Coronary artery (tissue), 2 donors: Measurements from ENCODE around the gene CLTA.

ENCODE experiments used
- DNase-seq: peaks from one replicate; pipeline ENCODE4 v3.0.0-alpha.2; 2017; ENCODE audit warnings: low spot score
- H3K27ac ChIP-seq, 2 donors: fragments of 200-600 bp; sonication (generic); one replicate each; pipeline ENCODE4 v1.5.1; 2016 to 2019
- H3K4me3 ChIP-seq: fragments of 200-600 bp; sonication (generic); 2 replicates; pipeline ENCODE4 v1.5.1; 2016; ENCODE audit warnings: mild to moderate bottlenecking, moderate library complexity
- TF ChIP-seq, protein P1 (sequence below): fragments of 200-600 bp; sonication (generic); IDR thresholded peaks from one replicate; pipeline ENCODE4 v1.5.1; 2019; ENCODE audit warnings: antibody characterized with exemption

Gene CLTA, protein sequence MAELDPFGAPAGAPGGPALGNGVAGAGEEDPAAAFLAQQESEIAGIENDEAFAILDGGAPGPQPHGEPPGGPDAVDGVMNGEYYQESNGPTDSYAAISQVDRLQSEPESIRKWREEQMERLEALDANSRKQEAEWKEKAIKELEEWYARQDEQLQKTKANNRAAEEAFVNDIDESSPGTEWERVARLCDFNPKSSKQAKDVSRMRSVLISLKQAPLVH

DNA sequence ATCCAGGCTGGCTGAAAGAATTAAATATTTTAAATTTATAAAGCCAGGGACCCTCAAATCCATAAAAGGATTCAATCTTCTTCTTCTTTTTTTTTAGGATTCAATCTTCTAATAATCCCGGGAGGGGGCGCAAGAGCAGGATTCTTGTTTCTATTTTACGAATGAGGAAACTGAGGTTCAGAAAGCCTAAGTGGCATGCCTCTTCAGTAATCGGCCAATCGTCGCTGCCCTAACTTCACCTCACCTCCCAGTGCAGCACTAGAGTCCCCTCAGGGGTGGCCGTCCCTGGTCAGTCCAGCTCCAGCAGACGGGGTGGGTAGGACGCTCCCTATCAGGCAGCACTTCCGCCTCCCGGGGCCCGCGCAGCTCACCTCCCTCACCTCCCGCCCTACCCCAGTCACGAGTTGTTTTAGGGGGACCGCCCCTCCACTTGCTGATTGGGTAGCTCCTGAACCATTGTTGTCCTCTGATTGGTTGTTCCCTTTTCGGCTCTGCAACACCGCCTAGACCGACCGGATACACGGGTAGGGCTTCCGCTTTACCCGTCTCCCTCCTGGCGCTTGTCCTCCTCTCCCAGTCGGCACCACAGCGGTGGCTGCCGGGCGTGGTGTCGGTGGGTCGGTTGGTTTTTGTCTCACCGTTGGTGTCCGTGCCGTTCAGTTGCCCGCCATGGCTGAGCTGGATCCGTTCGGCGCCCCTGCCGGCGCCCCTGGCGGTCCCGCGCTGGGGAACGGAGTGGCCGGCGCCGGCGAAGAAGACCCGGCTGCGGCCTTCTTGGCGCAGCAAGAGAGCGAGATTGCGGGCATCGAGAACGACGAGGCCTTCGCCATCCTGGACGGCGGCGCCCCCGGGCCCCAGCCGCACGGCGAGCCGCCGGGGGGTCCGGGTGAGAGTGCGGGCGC, at the start of gene CLTA:
Gene CLTA, plus strand, starts transcription at position 534 of the 902 bp plus-strand sequence. Its CDS starts 136 bp downstream, at position 670.
- peak within 1 kb of the TSS; percentile 79 to 91 for H3K27ac ChIP-seq
- DNase-seq: peak; percentile 99
- TF ChIP-seq, protein P1, sequence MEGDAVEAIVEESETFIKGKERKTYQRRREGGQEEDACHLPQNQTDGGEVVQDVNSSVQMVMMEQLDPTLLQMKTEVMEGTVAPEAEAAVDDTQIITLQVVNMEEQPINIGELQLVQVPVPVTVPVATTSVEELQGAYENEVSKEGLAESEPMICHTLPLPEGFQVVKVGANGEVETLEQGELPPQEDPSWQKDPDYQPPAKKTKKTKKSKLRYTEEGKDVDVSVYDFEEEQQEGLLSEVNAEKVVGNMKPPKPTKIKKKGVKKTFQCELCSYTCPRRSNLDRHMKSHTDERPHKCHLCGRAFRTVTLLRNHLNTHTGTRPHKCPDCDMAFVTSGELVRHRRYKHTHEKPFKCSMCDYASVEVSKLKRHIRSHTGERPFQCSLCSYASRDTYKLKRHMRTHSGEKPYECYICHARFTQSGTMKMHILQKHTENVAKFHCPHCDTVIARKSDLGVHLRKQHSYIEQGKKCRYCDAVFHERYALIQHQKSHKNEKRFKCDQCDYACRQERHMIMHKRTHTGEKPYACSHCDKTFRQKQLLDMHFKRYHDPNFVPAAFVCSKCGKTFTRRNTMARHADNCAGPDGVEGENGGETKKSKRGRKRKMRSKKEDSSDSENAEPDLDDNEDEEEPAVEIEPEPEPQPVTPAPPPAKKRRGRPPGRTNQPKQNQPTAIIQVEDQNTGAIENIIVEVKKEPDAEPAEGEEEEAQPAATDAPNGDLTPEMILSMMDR: peak; percentile 50
- H3K4me3 ChIP-seq: peak within 1 kb of the TSS; percentile 93

DNA sequence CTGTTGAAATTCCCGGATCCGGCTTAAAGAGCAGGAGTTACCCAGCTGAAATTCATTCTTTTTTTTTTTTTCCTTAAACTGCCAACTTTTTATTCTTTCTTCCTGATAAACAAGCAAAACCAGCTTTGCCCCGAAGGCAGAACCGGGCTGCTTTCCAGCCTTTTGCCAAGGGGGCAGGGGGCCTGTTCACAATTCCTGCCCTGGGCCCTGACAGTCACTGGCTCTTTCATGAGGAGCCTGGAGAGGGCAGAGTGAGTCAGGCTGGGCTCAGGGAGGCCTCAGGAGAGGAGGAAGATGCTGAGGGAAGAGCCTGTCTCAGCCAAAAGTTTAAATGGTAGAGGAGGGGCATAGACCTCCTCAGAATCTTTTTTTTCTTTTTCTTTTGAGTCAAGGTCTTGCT, 49.4 kb upstream of the CLTA start:
- TF ChIP-seq, protein P1: no peak
- Histone ChIP-seq H3K27ac (no peak overlapping the region), H3K4me3 (no peak overlapping the region)
- no peak for DNase-seq

DNA sequence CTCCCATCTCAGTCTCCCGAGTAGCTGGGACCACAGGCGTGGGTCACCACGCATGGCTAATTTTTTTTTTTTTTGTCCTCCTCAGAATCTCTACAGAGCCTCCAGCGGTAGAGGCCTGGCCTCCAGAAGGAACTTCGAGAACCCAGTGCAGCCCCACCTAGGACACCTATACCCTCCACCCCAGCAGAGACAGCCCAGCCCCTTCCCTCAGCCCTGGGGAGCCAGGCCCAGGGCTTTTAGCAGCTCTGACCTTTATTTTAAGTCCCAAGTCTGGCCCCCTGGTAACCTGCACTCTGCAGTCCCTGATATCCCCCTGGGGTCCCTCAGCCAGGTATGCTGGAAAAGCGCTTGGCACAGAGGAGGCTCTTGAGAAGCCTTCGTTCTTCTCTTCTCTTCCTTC, 49.0 kb upstream of the CLTA start:
- TF ChIP-seq, protein P1: no peak
- no peak for DNase-seq
- peak overlapping the region in 1 of 2 donors; percentile 91 for H3K27ac ChIP-seq

DNA sequence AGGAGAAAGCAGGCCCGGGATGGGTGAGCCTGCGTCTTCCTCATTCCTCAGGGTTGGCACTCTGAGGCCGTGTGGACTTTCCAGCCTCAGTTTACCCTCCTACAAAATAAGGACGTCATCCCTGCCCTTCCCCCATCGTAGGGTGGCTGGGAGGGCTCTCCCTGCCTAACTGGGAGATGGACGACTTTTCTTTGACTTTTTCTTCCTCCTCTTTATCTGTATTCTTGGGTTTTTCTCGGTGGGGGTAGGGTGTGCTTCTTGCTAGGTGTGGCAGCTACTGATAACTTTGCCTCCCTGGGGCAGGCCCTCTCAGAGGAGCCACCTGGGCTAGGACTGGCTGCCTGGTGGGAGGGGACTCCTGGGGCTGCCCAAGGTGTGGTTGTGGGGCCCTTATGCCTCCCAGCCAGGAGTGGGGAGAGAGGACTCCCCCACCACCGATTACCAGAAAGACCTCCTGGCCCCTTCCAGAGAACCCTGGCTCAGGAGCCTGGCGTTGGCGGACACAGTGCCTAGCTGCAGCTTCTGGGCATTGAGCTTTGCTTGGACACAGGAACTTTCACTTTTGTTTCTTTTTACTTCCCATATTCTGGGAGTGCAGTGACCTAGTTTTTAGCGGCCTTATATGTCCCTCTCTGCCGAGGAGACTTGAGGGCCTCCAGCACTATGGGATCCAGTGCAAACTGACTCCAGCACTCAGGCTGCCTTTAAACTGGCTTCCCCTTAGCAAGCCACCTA, 48.0 kb upstream of the CLTA start:
- no peak for DNase-seq
- peak overlapping the region; percentile 89 to 91 for H3K27ac ChIP-seq
- H3K4me3 ChIP-seq: peak overlapping the region; percentile 63
- TF ChIP-seq, protein P1: no peak

More for the DNA sequence above, 49.0 kb upstream of the CLTA start:
- no peak overlapping the region for H3K4me3 ChIP-seq

DNA sequence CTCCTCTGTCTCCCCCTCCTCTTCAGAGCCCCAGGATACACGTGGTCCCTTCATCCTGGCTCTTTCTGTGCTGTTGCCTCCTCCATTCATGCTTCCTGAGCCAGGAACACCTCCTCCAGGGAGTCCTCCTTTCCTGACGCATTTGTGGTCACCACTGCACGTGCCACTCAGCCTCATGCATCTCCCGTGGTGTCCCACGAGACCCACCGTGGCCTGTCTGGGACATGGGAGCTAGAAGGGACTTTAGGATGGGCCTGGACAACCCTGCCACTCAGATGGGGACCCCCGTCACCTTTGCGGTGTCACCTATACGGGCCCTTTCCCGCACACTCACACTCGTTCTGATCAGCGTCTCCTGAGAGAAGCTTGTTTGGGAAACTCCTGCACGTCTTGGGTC, 47.5 kb upstream of the CLTA start:
- peak overlapping the region; percentile 63 for H3K4me3 ChIP-seq
- no peak for DNase-seq
- TF ChIP-seq, protein P1: no peak
- H3K27ac ChIP-seq: peak overlapping the region; percentile 89 to 91

DNA sequence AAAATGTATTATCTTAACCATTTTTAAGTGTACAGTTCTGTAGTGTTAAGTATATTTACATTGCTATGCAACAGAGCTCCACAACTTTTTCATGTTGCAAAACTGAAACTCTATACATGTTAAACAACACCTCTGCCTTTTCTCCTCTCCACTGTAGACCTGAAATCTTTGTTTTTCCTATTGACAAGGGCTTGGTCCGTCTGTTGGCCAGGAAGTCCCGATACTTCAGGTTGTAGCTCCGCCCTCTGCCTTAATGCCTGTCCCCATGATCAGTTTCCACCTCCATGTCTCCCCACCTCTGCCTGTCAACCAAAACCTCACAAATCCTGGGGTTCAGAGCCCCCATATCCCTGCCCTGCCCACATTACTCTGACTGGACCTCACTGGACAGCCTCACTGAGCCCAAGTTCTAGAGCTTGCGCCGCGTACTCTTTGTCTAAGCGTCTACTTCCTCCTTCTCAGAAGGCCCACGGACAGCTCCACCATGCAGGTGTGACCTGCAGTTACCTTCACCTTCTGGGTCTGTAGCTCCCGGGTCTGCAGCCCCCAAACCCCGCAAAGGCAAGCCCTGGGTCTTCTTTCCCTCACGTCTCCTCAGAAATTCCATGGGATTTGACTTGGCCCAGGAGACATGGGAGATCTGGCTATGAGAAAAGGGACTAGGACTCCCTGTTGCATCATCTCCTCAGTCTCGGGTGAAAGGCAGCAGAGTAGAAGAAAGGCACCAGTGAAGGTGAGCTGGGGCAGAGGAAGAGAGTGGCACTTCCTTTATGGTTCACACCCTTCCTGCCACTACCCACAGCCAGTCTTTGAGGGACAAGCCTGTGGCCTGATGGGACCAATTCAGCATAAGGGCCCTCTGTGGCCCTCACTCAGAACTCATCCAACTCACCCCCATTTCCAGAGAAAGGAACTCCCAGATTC, 46.1 kb upstream of the CLTA start:
- no peak overlapping the region for H3K4me3 ChIP-seq
- DNase-seq: no peak
- no peak overlapping the region for H3K27ac ChIP-seq
- TF ChIP-seq, protein P1: no peak
